ENCODE measurements around the gene DLGAP1.

DLGAP1 gene

GRCh38 chr18:3840766-3841165 lies 614.3 kb downstream of the DLGAP1 start:
- Histone ChIP-seq H3K79me2 (ENCODE audit: insufficient read depth, low read length) (no peaks in the 10 kb centered on the region), H2AFZ (ENCODE audit: low read depth, low read length, severe bottlenecking) (no peak overlapping the region), H3K4me3 (ENCODE audit: insufficient read depth, low read length, poor library complexity, severe bottlenecking) (no peak overlapping the region), H4K20me1 (ENCODE audit: low read depth, low read length) (no peaks in the 10 kb centered on the region), H3K36me3 (ENCODE audit: low read length) (no peaks in the 10 kb centered on the region), H3K27ac (ENCODE audit: low read depth, low read length) (no peak overlapping the region), H3K9me3 (ENCODE audit: insufficient read depth, low read length) (no peaks in the 10 kb centered on the region), H3K9me2 (replicated peaks; ENCODE audit: insufficient read depth, low read length) (no peaks in the 10 kb centered on the region), H3F3A (ENCODE audit: insufficient read depth) (no peaks in the 10 kb centered on the region), H3K27me3 (ENCODE audit: low read length) (no peaks in the 10 kb centered on the region), H3K4me2 (ENCODE audit: low read depth, low read length, poor library complexity, severe bottlenecking) (no peak overlapping the region), H3K9ac (ENCODE audit: low read length) (no peak overlapping the region)
- TF ChIP-seq EZH2phosphoT487 (conservative IDR thresholded peaks at IDR 0.05; ENCODE audit: low read length) (no peak), CTCF (IDR thresholded peaks at IDR 0.05; ENCODE audit: insufficient read depth, low read length, poor library complexity, severe bottlenecking) (no peak)

GRCh38 chr18:3839581-3839981 lies 615.5 kb downstream of the DLGAP1 start:
- H3K4me3 ChIP-seq (ENCODE audit: insufficient read depth, low read length, poor library complexity, severe bottlenecking), result no peak overlapping the region
- H3K36me3 ChIP-seq (ENCODE audit: low read length), result no peaks in the 10 kb centered on the region
- H3K9ac ChIP-seq (ENCODE audit: low read length), result no peak overlapping the region
- H3K9me2 ChIP-seq (replicated peaks; ENCODE audit: insufficient read depth, low read length), result no peaks in the 10 kb centered on the region
- no peak overlapping the region for H2AFZ ChIP-seq (ENCODE audit: low read depth, low read length, severe bottlenecking)
- no peak overlapping the region for H3K4me2 ChIP-seq (ENCODE audit: low read depth, low read length, poor library complexity, severe bottlenecking)
- no peaks in the 10 kb centered on the region for H3F3A ChIP-seq (ENCODE audit: insufficient read depth)
- TF ChIP-seq EZH2phosphoT487 (conservative IDR thresholded peaks at IDR 0.05; ENCODE audit: low read length) (no peak), CTCF (IDR thresholded peaks at IDR 0.05; ENCODE audit: insufficient read depth, low read length, poor library complexity, severe bottlenecking) (no peak)
- H3K9me3 ChIP-seq (ENCODE audit: insufficient read depth, low read length), result no peaks in the 10 kb centered on the region
- no peak overlapping the region for H3K27ac ChIP-seq (ENCODE audit: low read depth, low read length)
- no peaks in the 10 kb centered on the region for H3K27me3 ChIP-seq (ENCODE audit: low read length)
- H3K79me2 ChIP-seq (ENCODE audit: insufficient read depth, low read length), result no peaks in the 10 kb centered on the region
- no peaks in the 10 kb centered on the region for H4K20me1 ChIP-seq (ENCODE audit: low read depth, low read length)

- TF ChIP-seq EZH2phosphoT487 (conservative IDR thresholded peaks at IDR 0.05; ENCODE audit: low read length) (no peak), CTCF (IDR thresholded peaks at IDR 0.05; ENCODE audit: insufficient read depth, low read length, poor library complexity, severe bottlenecking) (no peak)
- Histone ChIP-seq H3K36me3 (ENCODE audit: low read length) (no peaks in the 10 kb centered on the region), H3K79me2 (ENCODE audit: insufficient read depth, low read length) (no peaks in the 10 kb centered on the region), H3K9me2 (replicated peaks; ENCODE audit: insufficient read depth, low read length) (no peaks in the 10 kb centered on the region), H3K4me2 (ENCODE audit: low read depth, low read length, poor library complexity, severe bottlenecking) (no peak overlapping the region), H3K27ac (ENCODE audit: low read depth, low read length) (no peak overlapping the region), H2AFZ (ENCODE audit: low read depth, low read length, severe bottlenecking) (no peak overlapping the region), H3K9ac (ENCODE audit: low read length) (no peak overlapping the region), H3F3A (ENCODE audit: insufficient read depth) (no peaks in the 10 kb centered on the region), H4K20me1 (ENCODE audit: low read depth, low read length) (no peaks in the 10 kb centered on the region), H3K4me3 (ENCODE audit: insufficient read depth, low read length, poor library complexity, severe bottlenecking) (no peak overlapping the region), H3K27me3 (ENCODE audit: low read length) (no peaks in the 10 kb centered on the region), H3K9me3 (ENCODE audit: insufficient read depth, low read length) (no peaks in the 10 kb centered on the region)
Measured at GRCh38 chr18:3836483-3837335, 618.4 kb downstream of the DLGAP1 start.
